ENCODE data around the gene TPM4.

The TPM4 gene

DNA sequence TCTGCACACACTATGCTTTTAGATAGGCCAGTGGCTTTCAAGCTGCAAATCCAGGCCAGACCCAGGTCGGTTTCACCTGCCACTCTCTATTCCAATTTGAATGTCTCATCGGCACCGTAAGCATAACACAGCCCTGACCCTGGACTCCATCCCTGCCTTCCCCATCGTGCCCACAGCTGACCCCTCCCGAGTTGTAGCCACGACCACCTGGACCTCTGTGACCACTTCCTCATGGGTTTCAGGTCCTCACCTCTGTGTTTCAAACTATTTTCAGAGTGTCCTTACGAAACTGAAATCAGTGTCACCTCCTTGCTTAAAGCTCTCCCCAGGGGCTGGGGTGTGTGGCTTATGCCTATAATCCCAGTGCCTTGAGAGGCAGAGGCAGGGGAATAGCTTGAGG is 58.2 kb downstream of the TPM4 start:
- no peak for DNase-seq

DNA sequence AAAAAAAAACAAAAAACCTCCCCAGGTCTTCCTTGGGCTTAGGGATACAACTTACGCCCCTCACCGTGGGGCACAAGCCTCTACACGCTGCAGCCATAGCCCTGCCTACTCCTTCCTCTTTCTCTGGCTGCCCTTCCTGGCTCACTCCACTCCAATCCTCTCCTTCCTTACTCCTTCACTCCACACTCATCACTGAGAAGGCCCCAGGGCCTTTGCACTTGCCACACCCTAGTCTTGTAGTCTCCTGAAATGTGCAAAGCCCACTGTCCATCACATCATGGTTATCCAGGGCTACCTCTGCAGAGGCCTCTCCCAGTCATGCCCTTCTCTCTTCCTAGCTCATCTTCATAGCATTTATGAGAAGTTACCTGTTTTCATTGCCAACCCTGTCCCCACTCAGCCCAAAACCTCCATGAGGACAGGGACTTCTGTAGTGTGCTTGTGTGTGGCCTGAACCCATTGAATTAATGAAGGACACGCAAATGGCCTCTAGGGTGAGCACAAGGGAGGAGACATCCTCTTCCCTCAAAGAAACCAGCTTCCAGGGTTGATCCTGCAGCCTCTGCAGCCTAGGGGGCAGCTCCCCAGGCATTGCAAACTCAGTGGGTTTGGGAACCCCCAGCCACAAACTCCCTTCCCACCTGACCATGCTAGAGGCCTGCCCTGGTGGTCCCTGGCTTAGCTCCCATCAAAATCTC is 59.3 kb downstream of the TPM4 start:
- DNase-seq = no peak

DNA sequence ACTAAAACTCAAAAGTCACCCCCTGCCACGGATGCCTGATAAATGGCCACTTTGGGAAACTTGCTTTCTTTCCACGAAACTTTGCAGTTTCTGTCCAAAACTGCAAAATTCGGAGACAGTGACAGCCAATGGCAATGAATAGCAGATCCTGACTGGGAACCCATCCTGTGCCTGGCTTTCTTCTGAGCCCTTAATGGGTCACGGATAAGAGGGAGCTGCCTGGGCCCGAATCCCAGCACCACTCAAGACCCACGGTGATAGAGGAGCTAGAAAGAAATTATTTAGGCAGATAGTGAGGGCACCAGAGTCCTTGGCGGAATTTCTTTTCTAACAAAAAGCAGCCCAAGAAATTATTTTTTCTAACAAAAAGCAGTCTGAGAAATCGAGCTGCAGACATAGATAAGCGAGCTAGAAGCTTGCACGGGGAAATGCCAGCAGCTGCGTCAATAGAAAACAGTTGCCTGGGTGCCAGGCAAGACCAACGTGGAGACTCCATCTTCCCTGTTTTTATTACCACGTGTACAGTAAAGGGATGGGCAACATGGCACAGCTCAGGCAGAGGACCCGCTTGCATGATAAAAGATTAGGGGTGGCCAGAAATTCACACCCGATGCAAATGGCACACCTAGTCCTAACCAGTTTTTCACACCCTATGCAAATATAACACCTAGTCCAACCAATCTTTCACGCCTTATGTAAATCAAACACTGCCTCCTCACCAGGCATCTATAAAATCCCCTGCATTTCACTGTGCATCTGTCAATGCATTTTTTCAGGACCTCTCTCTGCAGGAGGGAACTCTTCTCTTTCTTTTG is 60.1 kb downstream of the TPM4 start:
- DNase-seq = no peak

DNA sequence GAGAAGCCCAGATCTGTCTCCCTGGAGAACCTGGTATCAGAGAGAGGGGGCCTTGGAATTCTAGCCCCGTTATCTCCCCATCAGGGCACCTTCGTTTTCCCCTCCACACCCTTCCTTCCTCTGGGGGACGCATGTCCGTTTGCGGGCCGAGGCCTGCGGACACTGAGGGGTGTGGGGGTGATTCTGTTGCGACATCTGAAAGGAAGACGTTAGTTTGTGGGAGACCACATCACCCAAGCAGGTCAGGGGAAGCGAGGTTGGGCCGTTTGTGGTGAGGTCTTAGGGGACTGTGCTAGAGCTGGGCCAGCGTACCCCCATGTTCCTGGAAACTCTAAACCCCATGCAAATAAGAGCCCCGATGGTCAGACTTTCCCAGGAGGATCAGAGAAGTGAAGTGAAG is 63.5 kb downstream of the TPM4 start:
- no peak for DNase-seq

DNA sequence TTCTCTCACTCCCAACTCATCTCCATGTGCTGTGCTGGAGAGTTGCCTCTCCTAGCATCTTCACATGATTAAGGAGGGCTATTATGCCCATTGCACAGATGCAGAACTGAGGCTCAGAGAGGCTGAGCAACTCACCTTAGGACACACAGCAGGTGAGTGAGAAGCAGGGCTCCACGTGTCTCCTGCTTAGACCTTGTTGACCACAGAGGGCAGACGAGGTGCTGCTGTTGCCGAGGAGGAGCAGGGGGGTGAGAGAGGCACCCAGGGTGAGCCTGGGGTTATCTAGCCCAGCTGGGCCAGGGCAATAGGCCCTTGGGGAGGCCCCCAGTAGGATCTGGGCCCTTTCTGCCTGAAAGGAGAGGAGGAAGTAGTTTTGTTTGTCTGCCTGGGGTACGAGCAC is 64.7 kb downstream of the TPM4 start:
- DNase-seq = no peak

DNA sequence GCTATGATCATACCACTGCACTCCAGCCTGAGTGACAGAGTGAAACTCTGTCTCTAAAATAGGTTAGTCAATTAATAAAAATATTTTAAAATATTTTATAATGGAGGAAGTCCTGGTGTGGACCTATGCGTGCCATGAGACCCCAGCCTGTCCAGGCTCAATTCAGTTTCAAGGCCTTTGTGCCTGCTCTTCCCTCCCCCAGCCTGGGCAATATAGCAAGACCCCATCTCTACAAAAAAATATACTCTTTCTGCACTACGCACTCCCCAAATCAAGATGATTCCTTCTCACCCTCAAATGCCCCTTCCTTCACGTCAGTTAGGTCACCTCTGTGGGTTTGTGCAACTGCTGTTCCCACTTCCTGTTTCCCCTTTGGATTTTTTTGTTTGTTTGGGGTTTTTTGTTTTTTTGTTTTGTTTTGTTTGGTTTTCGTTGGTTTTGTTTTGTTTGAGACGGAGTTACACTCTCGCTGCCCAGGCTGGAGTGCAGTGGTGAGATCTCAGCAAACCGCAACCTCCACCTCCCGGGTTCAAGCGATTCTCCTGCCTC is 65.8 kb downstream of the TPM4 start:
- DNase-seq = no peak

DNA sequence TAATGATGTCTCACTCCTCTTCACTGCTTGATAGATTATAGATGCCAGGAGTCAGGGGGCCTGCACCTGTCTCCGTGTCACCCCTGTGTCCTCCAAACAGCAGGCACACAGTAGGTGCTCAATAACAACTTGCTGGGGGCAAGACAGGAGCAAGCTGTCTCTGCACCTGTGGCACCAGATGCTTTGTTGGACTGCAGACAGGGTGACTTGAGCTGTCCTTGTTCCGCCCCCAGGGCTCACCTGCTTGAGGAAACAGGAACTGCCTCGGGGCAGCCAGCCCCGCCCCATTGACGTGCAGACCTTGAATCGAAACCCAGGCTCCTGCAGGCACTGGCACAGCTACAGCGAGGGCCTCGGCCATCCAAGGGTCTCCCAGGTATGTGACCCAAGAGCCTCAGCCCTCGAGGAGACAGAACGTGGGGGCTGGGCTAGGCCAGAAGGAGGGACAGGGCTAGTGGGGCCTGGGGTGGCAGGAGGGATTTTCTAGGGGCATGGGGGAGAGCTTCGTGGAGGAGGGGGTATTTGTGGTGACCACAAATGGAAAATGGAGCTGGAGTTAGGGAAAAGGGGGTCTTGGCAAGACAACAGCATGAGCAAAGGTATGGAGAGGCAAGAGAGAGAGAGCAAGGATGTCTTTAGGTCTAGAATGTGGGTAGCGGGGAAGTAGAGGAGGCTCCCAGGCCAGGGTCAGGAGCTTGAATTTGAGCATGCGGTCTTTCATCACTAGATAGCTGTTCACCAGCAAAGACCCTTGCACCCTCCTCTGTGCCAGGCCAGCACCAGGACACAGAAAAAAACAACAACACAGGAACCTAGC is 67.3 kb downstream of the TPM4 start, which contains the start of gene HSH2D:
HSH2D (plus strand) TSS at position 287 of the 817 bp plus-strand sequence. CDS start 5,066 bp downstream, outside the sequence.
- DNase-seq = peak; percentile 50

DNA sequence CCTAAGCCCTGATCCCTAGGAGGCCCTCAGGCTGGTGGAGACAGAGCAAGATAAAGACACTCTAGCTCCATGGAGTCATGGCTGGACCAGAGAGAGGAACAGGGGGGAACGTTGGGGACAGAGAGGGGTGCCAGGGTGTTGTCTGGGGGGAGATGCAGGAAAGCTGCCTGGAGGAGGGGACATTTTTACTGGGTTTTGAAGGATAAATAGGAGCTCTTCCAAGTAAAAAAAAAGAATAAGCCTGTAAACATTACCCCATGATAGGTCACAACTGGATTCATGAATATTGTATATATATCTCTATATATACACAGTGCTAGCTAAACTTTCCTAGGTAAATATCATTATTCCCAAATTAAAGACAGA is 67.9 kb downstream of the TPM4 start:
- DNase-seq = no peak

DNA sequence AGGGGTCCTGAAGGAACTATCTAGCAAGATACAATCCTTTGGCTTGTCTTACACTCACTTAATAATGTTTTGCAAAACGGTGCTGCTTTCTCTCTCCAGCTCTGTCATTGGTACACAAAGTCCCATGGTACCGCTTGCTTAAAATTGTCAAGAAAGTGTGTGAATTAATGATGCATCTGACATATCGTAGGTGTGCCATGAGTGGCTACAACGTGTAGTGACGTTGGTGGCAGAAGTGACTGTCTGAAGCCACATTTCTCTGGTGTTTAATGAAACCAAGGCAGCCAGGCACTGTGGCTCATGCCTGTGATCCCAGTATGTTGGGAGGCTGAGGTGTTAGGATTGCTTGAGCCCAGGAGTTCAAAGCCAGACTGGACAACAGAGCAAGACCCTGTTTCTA is 69.8 kb downstream of the TPM4 start:
- DNase-seq = no peak

DNA sequence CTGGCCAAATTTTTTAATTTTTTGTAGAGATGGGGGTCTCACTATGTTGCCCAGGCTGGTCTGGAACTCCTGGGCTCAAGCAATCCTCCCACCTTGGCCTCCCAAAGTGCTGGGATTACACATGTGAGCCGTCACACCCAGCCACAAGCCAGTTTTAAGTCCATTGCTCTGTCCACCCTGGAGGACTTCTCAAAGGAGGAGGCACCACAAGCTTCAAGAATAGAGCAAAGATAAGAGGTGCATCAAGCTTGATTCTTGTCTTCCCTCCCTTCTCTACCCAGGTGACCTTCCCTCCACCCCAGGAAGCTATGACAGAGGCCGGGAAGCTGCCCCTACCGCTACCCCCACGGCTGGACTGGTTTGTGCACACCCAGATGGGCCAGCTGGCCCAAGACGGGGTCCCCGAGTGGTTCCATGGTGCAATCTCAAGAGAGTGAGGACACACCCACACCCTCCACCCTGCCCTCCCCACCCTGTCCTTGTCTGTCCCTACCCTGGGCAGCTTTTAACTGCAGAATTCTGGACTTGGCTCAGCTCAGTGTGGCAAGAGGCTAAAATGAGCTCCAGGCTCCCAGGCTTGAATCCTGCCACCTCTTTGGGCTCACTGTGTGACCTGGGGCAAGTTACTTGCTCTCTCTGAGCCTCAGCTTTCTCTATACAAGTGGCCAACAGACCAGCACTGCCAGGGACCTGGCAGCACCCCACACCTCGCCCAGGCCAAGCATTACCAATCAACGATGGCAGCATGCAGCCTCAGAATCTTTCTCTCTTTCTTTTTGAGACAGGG is 72.3 kb downstream of the TPM4 start:
- no peak for DNase-seq

All from NCI-H2107 (cell line).